HepG2 (cell line): ENCODE measurements around the gene TUT7.
A peak's percentile ranks its signal among the peaks of the same experiment; 100 is the strongest.

ENCODE experiments used
- CTCF ChIP-seq: sonication (generic); formaldehyde crosslinking; IDR thresholded peaks from 2 replicates; pipeline ENCODE4 v1.5.0; 2020; ENCODE audit warnings: mild to moderate bottlenecking, missing genetic modification reagents, moderate library complexity
- GTF3A ChIP-seq: sonication (generic); formaldehyde crosslinking; conservative IDR thresholded peaks from 2 replicates; pipeline ENCODE4 v1.4.0; 2020; ENCODE audit warnings: mild to moderate bottlenecking, missing genetic modification reagents

DNA sequence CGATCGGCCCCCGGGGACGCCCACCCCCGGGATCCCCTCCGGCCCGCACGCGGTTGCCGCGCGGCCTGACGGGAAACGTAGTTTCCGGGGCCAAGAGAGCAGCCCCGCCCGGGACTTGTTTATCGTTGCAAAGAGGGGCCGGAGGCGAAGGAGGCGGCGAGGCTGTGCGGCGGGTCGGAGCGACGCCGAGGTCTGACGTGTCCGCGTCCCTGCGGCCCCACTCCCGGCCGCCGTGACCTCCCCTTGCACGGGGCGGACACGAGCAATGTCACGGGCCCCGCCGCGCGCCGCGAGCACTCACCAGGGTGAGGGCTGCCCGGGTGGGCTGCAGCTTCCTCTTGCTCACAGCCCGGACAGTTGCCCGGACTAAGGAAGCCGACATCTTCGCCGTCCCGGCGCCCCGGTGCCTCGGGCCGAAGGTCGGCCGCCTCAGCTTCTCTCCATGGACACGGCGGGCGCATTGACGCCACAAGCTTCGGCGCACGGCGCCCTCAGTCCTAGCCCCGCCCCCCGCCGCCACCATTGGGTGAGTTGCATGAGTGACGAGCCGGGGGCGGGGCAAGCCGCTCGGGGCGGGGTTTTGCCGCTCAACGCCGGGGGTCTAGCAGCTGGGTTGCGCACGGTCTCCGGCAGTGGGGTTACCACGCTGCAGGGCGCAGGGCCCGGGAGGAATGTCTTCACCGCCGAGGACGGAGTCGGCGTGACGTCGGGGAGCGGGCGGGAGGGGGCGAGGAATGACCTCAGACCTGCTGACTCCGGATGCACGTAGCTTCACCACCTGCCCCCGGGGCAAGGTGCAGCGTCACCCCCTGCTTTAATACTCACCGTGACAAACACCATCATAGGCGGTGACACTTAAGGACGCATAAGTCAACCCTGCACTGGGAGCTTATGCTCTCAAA is 71.9 kb downstream of the TUT7 start, which contains the start of gene ISCA1:
- TF ChIP-seq GTF3A (CRISPR knock-in tag) (peak; percentile 50; the same call in 1 of the 2 replicates), CTCF (no peak; the same call in 1 of the 2 replicates)
